A549 (cell line): ENCODE measurements around the gene NSMCE4A. TPM values are rescaled to one million over a fixed set of nuclear protein-coding genes. Genes with fewer than 3 reads are reported as not detected.

Source experiments
- ATAC-seq, 2 experiments: fragments of 200-7000 bp in 1 of 2; fragments of >200 bp in 1 of 2; cut with Nextera tagmentation in 1 of 2; cut with Tn5 transposase in 1 of 2; 3 replicates each; pipeline versions ENCODE4 v1.8.0 to v1.9.1; 2018 to 2020; ENCODE audit warnings: mild to moderate bottlenecking in 1 of 2, moderate library complexity in 1 of 2
- CTCF ChIA-PET: fragments of 300-600 bp; sonication (Branson Sonifier 250); formaldehyde crosslinking; extraction: SDS; loops from one replicate; lab custom pipeline; 2021; ENCODE audit warnings: antibody characterized with exemption, inconsistent platforms; lab: Yijun Ruan, JAX
- POLR2A ChIA-PET: fragments of 350-600 bp; formaldehyde crosslinking; extraction: SDS; loops from one replicate; lab custom pipeline; 2021; ENCODE audit warnings: antibody characterized with exemption, inconsistent platforms; lab: Yijun Ruan, JAX
- DNase-seq, 2 experiments: peaks; one replicate each; pipeline versions ENCODE4 v3.0.0 to v3.0.0-alpha.2; 2011 to 2016; ENCODE audit warnings: low read depth in 1 of 2, low spot score in 1 of 2
- FAIRE-seq: peaks from 2 replicates; lab custom pipeline; 2011; peaks lifted over from hg19 to GRCh38; lab: Jason Lieb, UNC
- H3K27ac ChIP-seq, 2 experiments: fragments of >200 bp; sonication (Bioruptor Twin); formaldehyde crosslinking; 3 replicates each; pipeline ENCODE4 v1.5.1; 2016 to 2017
- H3K4me1 ChIP-seq: fragments of >200 bp; sonication (Bioruptor Twin); formaldehyde crosslinking; 3 replicates; pipeline ENCODE4 v1.6.1; 2016
- H3K4me2 ChIP-seq: fragments of >200 bp; sonication (Bioruptor Twin); formaldehyde crosslinking; 3 replicates; pipeline ENCODE4 v1.6.1; 2016
- H3K4me3 ChIP-seq: fragments of >200 bp; sonication (Bioruptor Twin); formaldehyde crosslinking; 3 replicates; pipeline ENCODE4 v1.5.1; 2016
- H3K9me3 ChIP-seq: fragments of >200 bp; sonication (Bioruptor Twin); formaldehyde crosslinking; 3 replicates; pipeline ENCODE4 v1.6.1; 2016
- CBX2 ChIP-seq: fragments of 200-600 bp; sonication (generic); IDR thresholded peaks from 2 replicates; pipeline ENCODE4 v1.6.1; 2016; ENCODE audit warnings: low read depth, mild to moderate bottlenecking, borderline replicate concordance
- CEBPB ChIP-seq, 2 experiments: fragments of >200 bp in 1 of 2; sonication (Bioruptor Twin) in 1 of 2; formaldehyde crosslinking in 1 of 2; IDR thresholded peaks; 2 replicates each; pipeline ENCODE4 v1.6.1; 2012 to 2016
- CTCF ChIP-seq: fragments of >200 bp; sonication (Bioruptor Twin); formaldehyde crosslinking; IDR thresholded peaks from 3 replicates; pipeline ENCODE4 v1.5.1; 2016
- EHF ChIP-seq: fragments of 250-450 bp; sonication (Bioruptor Pico); IDR thresholded peaks from 2 replicates; pipeline ENCODE4 v1.5.0; 2020; ENCODE audit warnings: mild to moderate bottlenecking
- EHMT2 ChIP-seq: fragments of 200-600 bp; sonication (generic); IDR thresholded peaks from 2 replicates; pipeline ENCODE4 v1.6.1; 2016; ENCODE audit warnings: antibody characterized with exemption, low read depth, mild to moderate bottlenecking, moderate library complexity
- ELK1 ChIP-seq: fragments of 150-350 bp; IDR thresholded peaks from 2 replicates; pipeline ENCODE4 v1.6.1; 2014; ENCODE audit warnings: low read depth, mild to moderate bottlenecking, low read length
- EP300 ChIP-seq, 2 experiments: fragments of >200 bp; sonication (Bioruptor Twin); formaldehyde crosslinking; IDR thresholded peaks; 2 replicates in 1 of 2; 3 replicates in 1 of 2; pipeline ENCODE4 v1.6.1; 2016 to 2017
- ESRRA ChIP-seq: fragments of 150-350 bp; IDR thresholded peaks from 2 replicates; pipeline ENCODE4 v1.6.1; 2014; ENCODE audit warnings: mild to moderate bottlenecking, low read length, borderline replicate concordance
- FOSL2 ChIP-seq, 2 experiments: fragments of 450-650 bp in 1 of 2; fragments of >200 bp in 1 of 2; sonication (Bioruptor Twin) in 1 of 2; formaldehyde crosslinking; IDR thresholded peaks; 2 replicates each; pipeline versions ENCODE4 v1.5.0 to v1.6.1; 2016 to 2020; ENCODE audit warnings: mild to moderate bottlenecking in 1 of 2, moderate library complexity in 1 of 2
- FOXS1 ChIP-seq: fragments of 250-450 bp; sonication (Bioruptor Pico); IDR thresholded peaks from 2 replicates; pipeline ENCODE4 v1.5.0; 2020; ENCODE audit warnings: mild to moderate bottlenecking, moderate library complexity
- GATA3 ChIP-seq: IDR thresholded peaks from 2 replicates; pipeline ENCODE4 v1.6.1; 2012; ENCODE audit warnings: borderline replicate concordance
- HDAC2 ChIP-seq: fragments of 200-600 bp; sonication (generic); IDR thresholded peaks from 2 replicates; pipeline ENCODE4 v1.6.1; 2016
- HES2 ChIP-seq: fragments of >200 bp; sonication (Bioruptor Twin); formaldehyde crosslinking; IDR thresholded peaks from 2 replicates; pipeline ENCODE4 v1.6.1; 2016
- HMGXB4 ChIP-seq: fragments of 250-450 bp; sonication (Bioruptor Pico); IDR thresholded peaks from 2 replicates; pipeline ENCODE4 v1.5.0; 2021; ENCODE audit warnings: mild to moderate bottlenecking, moderate library complexity, borderline replicate concordance
- HOXB13 ChIP-seq: fragments of 250-450 bp; sonication (Bioruptor Pico); IDR thresholded peaks from 2 replicates; pipeline ENCODE4 v1.5.0; 2020; ENCODE audit warnings: low read depth, mild to moderate bottlenecking, moderate library complexity
- HOXB5 ChIP-seq: fragments of 250-450 bp; sonication (Bioruptor Pico); IDR thresholded peaks from 2 replicates; pipeline ENCODE4 v1.5.0; 2020; ENCODE audit warnings: mild to moderate bottlenecking, moderate library complexity
- JUN ChIP-seq, 2 experiments: fragments of >200 bp; sonication (Bioruptor Twin); formaldehyde crosslinking; IDR thresholded peaks; 2 replicates in 1 of 2; 3 replicates in 1 of 2; pipeline ENCODE4 v1.6.1; 2016 to 2017
- JUNB ChIP-seq: fragments of >200 bp; sonication (Bioruptor Twin); formaldehyde crosslinking; IDR thresholded peaks from 2 replicates; pipeline ENCODE4 v1.6.1; 2016
- KDM1A ChIP-seq: fragments of 200-600 bp; sonication (generic); IDR thresholded peaks from 2 replicates; pipeline ENCODE4 v1.6.1; 2016; ENCODE audit warnings: low read depth, mild to moderate bottlenecking
- KDM5A ChIP-seq: fragments of 200-600 bp; sonication (generic); IDR thresholded peaks from 2 replicates; pipeline ENCODE4 v1.6.1; 2016; ENCODE audit warnings: antibody characterized with exemption, mild to moderate bottlenecking
- MAFK ChIP-seq: fragments of 450-650 bp; IDR thresholded peaks from 2 replicates; pipeline ENCODE4 v1.6.1; 2014; ENCODE audit not compliant: partially characterized antibody
- NFE2L2 ChIP-seq: fragments of 150-350 bp; conservative IDR thresholded peaks from 2 replicates; pipeline ENCODE4 v1.6.1; 2014; ENCODE audit warnings: low read length
- NR3C1 ChIP-seq: fragments of >200 bp; sonication (Bioruptor Twin); formaldehyde crosslinking; IDR thresholded peaks from 3 replicates; pipeline ENCODE4 v1.6.1; 2017
- PHF8 ChIP-seq: fragments of 200-600 bp; sonication (generic); IDR thresholded peaks from 2 replicates; pipeline ENCODE4 v1.6.1; 2016; ENCODE audit warnings: low read depth, mild to moderate bottlenecking, antibody characterized with exemption, moderate library complexity, borderline replicate concordance
- POLR2A ChIP-seq: IDR thresholded peaks from 2 replicates; pipeline ENCODE4 v1.6.1; 2012; ENCODE audit warnings: mild to moderate bottlenecking, low read length
- REST ChIP-seq: fragments of 200-600 bp; sonication (generic); IDR thresholded peaks from 2 replicates; pipeline ENCODE4 v1.6.1; 2016; ENCODE audit warnings: antibody characterized with exemption, mild to moderate bottlenecking, moderate library complexity
- SMC3 ChIP-seq: fragments of >200 bp; sonication (Bioruptor Twin); formaldehyde crosslinking; IDR thresholded peaks from 3 replicates; pipeline ENCODE4 v1.6.1; 2018; ENCODE audit warnings: inconsistent platforms
- USF2 ChIP-seq: fragments of 450-650 bp; IDR thresholded peaks from 2 replicates; pipeline ENCODE4 v1.6.1; 2014; ENCODE audit warnings: antibody characterized with exemption
- ZFP36 ChIP-seq: fragments of 450-650 bp; IDR thresholded peaks from 2 replicates; pipeline ENCODE4 v1.6.1; 2014; ENCODE audit warnings: borderline replicate concordance; ENCODE audit not compliant: partially characterized antibody
- ZNF302 ChIP-seq: fragments of 250-450 bp; sonication (Bioruptor Pico); IDR thresholded peaks from 2 replicates; pipeline ENCODE4 v1.9.0; 2021; ENCODE audit warnings: inconsistent platforms, mild to moderate bottlenecking, moderate library complexity
- WGBS: methylation state at CpG from one replicate; pipeline ENCODE4 v1.1.6; 2017; ENCODE audit errors: missing lambda C conversion rate; 5-methylcytosine and 5-hydroxymethylcytosine counted together
- polyA plus RNA-seq, 4 experiments: library from polyadenylated mRNA; depleted of rRNA in 3 of 4; stranded (reverse); fragments of >200 nt; fragmentation: RNase III in 1 of 4; extraction: RNeasy Plus Mini Kit Qiagen cat#74134 plus additional on column Dnase treatment in 1 of 4; gene quantifications; 2 replicates in 3 of 4; 3 replicates in 1 of 4; pipeline ENCODE4 v1.2.3, GENCODE V29; 2011 to 2017

Gene NSMCE4A
- polyA plus RNA-seq, 2 of the 4 experiments (the other 2 are of a cell fraction) = 67.2 to 172 TPM

GRCh38 chr10:121910673-121911420 lies 64.2 kb downstream of the NSMCE4A start:
- ATAC-seq (peak; percentile 56 to 80; a peak in 4 of 6 replicates), FAIRE-seq (peak; percentile 28), DNase-seq (peak; percentile 30 to 68)
- TF ChIP-seq PHF8 = no peak
- TF ChIP-seq ZFP36 = no peak
- TF ChIP-seq CEBPB (IDR thresholded peaks at IDR 0.05) = no peak
- peak; percentile 86 for TF ChIP-seq HOXB13 (CRISPR knock-in tag)
- TF ChIP-seq HES2 = no peak
- no peak for TF ChIP-seq JUN (IDR thresholded peaks at IDR 0.05)
- no peak for TF ChIP-seq EHMT2
- no peak for TF ChIP-seq CTCF
- TF ChIP-seq HMGXB4 (CRISPR knock-in tag) = no peak
- no peak for TF ChIP-seq KDM5A
- TF ChIP-seq NR3C1 = no peak
- no peak for TF ChIP-seq POLR2A
- peak; percentile 100 for TF ChIP-seq MAFK
- no peak for TF ChIP-seq SMC3
- peak; percentile 99 for TF ChIP-seq NFE2L2
- no peak for TF ChIP-seq KDM1A
- no peak for TF ChIP-seq EP300 (IDR thresholded peaks at IDR 0.05)
- no peak for TF ChIP-seq ESRRA
- 0 out of 2 replicates have a peak, but pooled peaks have one; percentile 26 for TF ChIP-seq ZNF302 (CRISPR knock-in tag)
- no peak for TF ChIP-seq FOSL2 (IDR thresholded peaks at IDR 0.05)
- TF ChIP-seq FOSL2 (CRISPR knock-in tag; IDR thresholded peaks at IDR 0.05) = peak; percentile 54; the same call in 1 of the 2 replicates
- TF ChIP-seq HOXB5 (CRISPR knock-in tag) = peak; percentile 5; the same call in 1 of the 2 replicates
- no peak for TF ChIP-seq CBX2
- peak; percentile 67; the same call in 1 of the 2 replicates for TF ChIP-seq EHF
- no peak for TF ChIP-seq GATA3
- no peak for TF ChIP-seq REST
- no peak for TF ChIP-seq ELK1
- no peak for TF ChIP-seq USF2
- TF ChIP-seq HDAC2 = no peak
- no peak for TF ChIP-seq JUNB
- TF ChIP-seq FOXS1 (CRISPR knock-in tag) = no peak
- no peak overlapping the region for H3K4me3 ChIP-seq
- H3K9me3 ChIP-seq = no peaks in the 10 kb centered on the region
- POLR2A ChIA-PET = no interaction called here
- WGBS = 24% methylated on average over 5 of the region's 5 CpGs
- peak overlapping the region; percentile 45 for H3K4me2 ChIP-seq
- CTCF ChIA-PET = interaction anchor here (0.6 to 1.5 kb wide), 4 partner anchors 8 to 30 kb away, joined by 3 to 7 read pairs (median 4); no protein-coding TSS in a partner anchor
- peak overlapping the region; percentile 71 to 88 for H3K27ac ChIP-seq
- H3K4me1 ChIP-seq = peaks cover 20% of the 10 kb centered on the region
